Natural killer cell (primary cell): ENCODE measurements around the gene GTPBP10. TPM values are rescaled to one million over a fixed set of nuclear protein-coding genes. Genes with fewer than 3 reads are reported as not detected.

Experiments
- ATAC-seq, 3 donors: fragments of 150-1000 bp in 2 of 3; fragments of 200-7000 bp in 1 of 3; cut with Tn5 transposase; 1 replicate in 1 of 3; 2 replicates in 2 of 3; pipeline ENCODE4 v1.10.0; 2021; ENCODE audit warnings: mild to moderate bottlenecking in 2 of 3, moderate library complexity in 2 of 3
- DNase-seq, 2 donors: peaks; one replicate each; pipeline versions ENCODE4 v3.0.0 to v3.0.0-alpha.2; 2013 to 2021; ENCODE audit warnings: mixed read lengths in 1 of 2
- H3K27ac ChIP-seq: one replicate; pipeline ENCODE4 v1.5.1; 2013; ENCODE audit warnings: mild to moderate bottlenecking, low read length
- H3K27me3 ChIP-seq: one replicate; pipeline ENCODE4 v1.6.1; 2013; ENCODE audit warnings: low read length; ENCODE audit not compliant: control insufficient read depth, insufficient read depth
- H3K36me3 ChIP-seq: one replicate; pipeline ENCODE4 v1.6.1; 2013; ENCODE audit warnings: low read length; ENCODE audit not compliant: control insufficient read depth, insufficient read depth
- H3K4me1 ChIP-seq: one replicate; pipeline ENCODE4 v1.6.1; 2013; ENCODE audit warnings: low read length; ENCODE audit not compliant: control insufficient read depth, insufficient read depth
- H3K4me3 ChIP-seq: one replicate; pipeline ENCODE4 v1.5.1; 2013; ENCODE audit warnings: low read length
- H3K9me3 ChIP-seq: one replicate; pipeline ENCODE4 v1.6.1; 2013; ENCODE audit warnings: low read length; ENCODE audit not compliant: control insufficient read depth, insufficient read depth
- H3K27ac Mint-ChIP-seq, 2 donors: one replicate each; pipeline ENCODE4 v1.8.0; 2022; ENCODE audit warnings: mild to moderate bottlenecking in 2 of 2, mixed read lengths in 2 of 2, moderate library complexity in 1 of 2
- H3K27me3 Mint-ChIP-seq, 2 donors: one replicate each; pipeline ENCODE4 v1.8.0; 2022; ENCODE audit warnings: low read depth in 2 of 2, mixed read lengths in 2 of 2
- H3K36me3 Mint-ChIP-seq: one replicate; pipeline ENCODE4 v1.8.0; 2022; ENCODE audit warnings: mixed read lengths
- H3K4me1 Mint-ChIP-seq, 2 donors: one replicate each; pipeline ENCODE4 v1.8.0; 2022; ENCODE audit warnings: mixed read lengths in 2 of 2
- H3K4me3 Mint-ChIP-seq: one replicate; pipeline ENCODE4 v1.8.0; 2022; ENCODE audit warnings: mild to moderate bottlenecking, moderate library complexity, mixed read lengths
- H3K9me3 Mint-ChIP-seq, 2 donors: one replicate each; pipeline ENCODE4 v1.8.0; 2022; ENCODE audit warnings: mixed read lengths in 2 of 2
- WGBS: methylation state at CpG from one replicate; pipeline ENCODE4 v1.1.7; 2013; ENCODE audit warnings: missing lambda C conversion rate; ENCODE audit not compliant: insufficient coverage; 5-methylcytosine and 5-hydroxymethylcytosine counted together
- intact Hi-C: fragments of 100-400 bp; cut with micrococcal nuclease; formaldehyde crosslinking; loops from one replicate; pipeline ENCODE4 v1.14.2; 2022
- total RNA-seq, 4 donors: library from RNA; stranded (reverse); fragments of 120-200 nt in 1 of 4; gene quantifications; one replicate each; pipeline versions ENCODE4 v1.2.3 to v1.2.4, GENCODE V29; 2013 to 2022
- TF ChIP-seq, protein P1 (sequence below): fragments of 200-600 bp; IDR thresholded peaks from one replicate; pipeline ENCODE4 v1.8.0; 2022; ENCODE audit warnings: antibody characterized with exemption

GTPBP10 gene
- total RNA-seq, 3 donors from 2014 or later (not counting 1 experiment from before 2014, with no cell fraction given), result 15.2 to 19.6 (median 19.2) TPM

DNA sequence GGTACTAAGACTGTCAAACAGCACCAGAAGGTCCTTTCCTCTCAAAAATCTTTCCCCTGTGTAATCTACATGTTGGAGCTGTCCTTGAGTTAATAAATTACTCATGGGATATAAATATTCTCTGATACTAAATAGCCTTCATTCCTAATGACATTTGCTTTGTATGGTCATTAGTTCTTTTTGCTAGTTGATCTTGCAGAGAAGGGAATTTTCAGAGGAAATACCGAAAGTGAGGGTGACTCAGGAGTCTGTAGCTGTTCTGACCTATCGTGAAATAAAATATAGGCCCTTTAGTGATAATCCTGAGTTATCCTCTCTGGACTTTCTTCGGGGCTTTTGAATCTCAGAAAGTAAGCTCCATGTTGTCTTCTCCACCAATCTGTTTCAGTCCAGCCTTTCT, 37.3 kb downstream of the GTPBP10 start:
- TF ChIP-seq, protein P1, sequence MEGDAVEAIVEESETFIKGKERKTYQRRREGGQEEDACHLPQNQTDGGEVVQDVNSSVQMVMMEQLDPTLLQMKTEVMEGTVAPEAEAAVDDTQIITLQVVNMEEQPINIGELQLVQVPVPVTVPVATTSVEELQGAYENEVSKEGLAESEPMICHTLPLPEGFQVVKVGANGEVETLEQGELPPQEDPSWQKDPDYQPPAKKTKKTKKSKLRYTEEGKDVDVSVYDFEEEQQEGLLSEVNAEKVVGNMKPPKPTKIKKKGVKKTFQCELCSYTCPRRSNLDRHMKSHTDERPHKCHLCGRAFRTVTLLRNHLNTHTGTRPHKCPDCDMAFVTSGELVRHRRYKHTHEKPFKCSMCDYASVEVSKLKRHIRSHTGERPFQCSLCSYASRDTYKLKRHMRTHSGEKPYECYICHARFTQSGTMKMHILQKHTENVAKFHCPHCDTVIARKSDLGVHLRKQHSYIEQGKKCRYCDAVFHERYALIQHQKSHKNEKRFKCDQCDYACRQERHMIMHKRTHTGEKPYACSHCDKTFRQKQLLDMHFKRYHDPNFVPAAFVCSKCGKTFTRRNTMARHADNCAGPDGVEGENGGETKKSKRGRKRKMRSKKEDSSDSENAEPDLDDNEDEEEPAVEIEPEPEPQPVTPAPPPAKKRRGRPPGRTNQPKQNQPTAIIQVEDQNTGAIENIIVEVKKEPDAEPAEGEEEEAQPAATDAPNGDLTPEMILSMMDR, result no peak
- DNase-seq (no peak), ATAC-seq (no peak)
- no peak overlapping the region for H3K4me3 Mint-ChIP-seq
- Histone ChIP-seq H3K4me3 (no peak overlapping the region), H3K4me1 (no peaks in the 10 kb centered on the region), H3K36me3 (peaks cover 60% of the 10 kb centered on the region), H3K27me3 (no peaks in the 10 kb centered on the region), H3K9me3 (no peaks in the 10 kb centered on the region), H3K27ac (no peak overlapping the region)
- intact Hi-C loops, result no loop called here
- 97% methylated on average over 3 of the region's 3 CpGs for WGBS
- no peaks in the 10 kb centered on the region for H3K9me3 Mint-ChIP-seq
- H3K27ac Mint-ChIP-seq, result peak overlapping the region; percentile 41 to 45
- H3K4me1 Mint-ChIP-seq, result no peaks in the 10 kb centered on the region
- no peaks in the 10 kb centered on the region for H3K27me3 Mint-ChIP-seq
- peaks cover 21% of the 10 kb centered on the region for H3K36me3 Mint-ChIP-seq

DNA sequence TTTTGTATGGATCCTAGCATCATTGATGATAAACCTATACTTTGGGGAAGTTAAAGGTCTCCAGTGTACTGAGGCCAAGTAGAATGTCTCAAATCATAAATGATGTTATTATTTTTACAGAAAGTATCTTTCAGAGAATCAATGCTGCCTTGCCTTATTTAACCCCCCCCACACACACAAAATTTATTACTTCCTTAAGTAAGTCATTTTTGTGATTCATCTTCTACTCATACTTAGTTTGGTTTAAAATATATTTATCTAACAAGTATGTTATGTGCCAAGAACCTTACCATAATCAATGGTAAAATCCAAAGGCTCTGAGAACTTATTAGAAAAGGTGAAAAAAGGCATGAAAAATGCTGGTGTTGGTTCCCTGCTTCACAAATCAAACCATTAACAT, 37.9 kb downstream of the GTPBP10 start:
- Mint-ChIP-seq H3K27ac (peak overlapping the region; percentile 41 to 45), H3K36me3 (peaks cover 17% of the 10 kb centered on the region), H3K9me3 (no peaks in the 10 kb centered on the region), H3K4me1 (no peaks in the 10 kb centered on the region), H3K4me3 (no peak overlapping the region), H3K27me3 (no peaks in the 10 kb centered on the region)
- Histone ChIP-seq H3K9me3 (no peaks in the 10 kb centered on the region), H3K27ac (no peak overlapping the region), H3K4me1 (no peaks in the 10 kb centered on the region), H3K4me3 (no peak overlapping the region), H3K27me3 (no peaks in the 10 kb centered on the region), H3K36me3 (peaks cover 55% of the 10 kb centered on the region)
- no peak for DNase-seq
- ATAC-seq, result no peak
- TF ChIP-seq, protein P1, result no peak
- intact Hi-C loops, result no loop called here

DNA sequence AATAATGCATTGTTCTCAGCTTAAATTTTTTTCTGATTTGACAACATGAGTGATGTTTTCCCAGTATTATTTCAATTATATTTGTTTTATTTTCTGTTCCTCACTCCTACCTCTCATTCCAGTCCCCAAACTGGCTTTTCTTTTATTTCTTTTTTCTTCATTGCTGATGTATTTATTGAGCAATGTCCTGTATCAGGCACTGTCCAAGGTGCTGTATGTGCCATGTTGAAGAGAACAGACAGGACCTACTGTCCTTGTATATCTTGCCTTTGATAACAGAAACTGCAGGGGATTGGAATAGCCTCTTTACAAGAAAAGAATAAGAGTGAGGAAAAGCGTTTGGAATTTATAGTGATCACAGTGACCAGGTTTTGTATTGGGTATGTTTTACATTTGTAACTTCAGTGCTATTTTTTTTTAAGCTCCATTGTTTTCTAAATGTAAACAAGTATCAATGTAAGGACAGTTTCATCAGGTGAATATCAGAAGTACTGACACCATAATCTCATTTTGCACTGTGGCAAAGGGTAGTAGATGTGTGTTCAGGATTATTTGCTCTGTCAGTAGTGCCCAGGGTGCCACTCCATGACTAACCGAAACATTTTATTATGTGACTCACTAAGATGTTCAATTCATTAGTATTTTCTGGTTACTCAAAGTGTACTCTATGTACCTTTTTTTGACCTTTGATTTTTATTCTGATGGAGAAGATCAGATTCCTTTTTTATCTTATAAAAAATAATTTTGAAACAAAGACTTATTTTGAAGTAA, 41.1 kb downstream of the GTPBP10 start:
- Mint-ChIP-seq H3K9me3 (no peaks in the 10 kb centered on the region), H3K36me3 (no peaks in the 10 kb centered on the region), H3K4me3 (no peak overlapping the region), H3K27ac (no peak overlapping the region), H3K27me3 (no peaks in the 10 kb centered on the region), H3K4me1 (no peaks in the 10 kb centered on the region)
- 100% methylated on average over 1 of the region's 2 CpGs for WGBS
- H3K27ac ChIP-seq, result no peak overlapping the region
- DNase-seq (no peak), ATAC-seq (no peak)
- no peaks in the 10 kb centered on the region for H3K4me1 ChIP-seq
- TF ChIP-seq, protein P1, result no peak
- H3K36me3 ChIP-seq, result peaks cover 32% of the 10 kb centered on the region
- intact Hi-C loops, result no loop called here
- H3K4me3 ChIP-seq, result no peak overlapping the region
- H3K9me3 ChIP-seq, result no peaks in the 10 kb centered on the region
- no peaks in the 10 kb centered on the region for H3K27me3 ChIP-seq

DNA sequence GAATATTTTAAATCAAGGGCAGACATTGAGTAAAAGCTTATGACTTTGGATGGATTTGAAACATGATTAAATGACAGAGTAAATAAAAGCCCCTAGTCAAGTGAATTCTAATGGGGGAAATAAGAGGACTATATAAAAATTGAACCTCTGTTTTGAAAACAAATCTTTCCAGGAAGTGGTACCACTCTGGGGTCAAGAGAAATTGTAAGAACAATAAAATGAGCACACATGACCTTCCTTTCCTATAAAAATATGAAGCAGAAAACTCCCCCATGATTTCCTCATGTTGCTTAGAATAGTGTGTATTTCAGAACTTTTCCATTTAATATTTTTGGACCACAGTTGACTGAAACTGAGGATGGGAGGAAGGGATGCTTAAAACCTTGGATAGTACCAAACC, 44.4 kb downstream of the GTPBP10 start:
- Histone ChIP-seq H3K4me3 (no peak overlapping the region), H3K27ac (no peak overlapping the region), H3K36me3 (peaks cover 5% of the 10 kb centered on the region), H3K27me3 (no peaks in the 10 kb centered on the region), H3K4me1 (no peaks in the 10 kb centered on the region), H3K9me3 (no peaks in the 10 kb centered on the region)
- DNase-seq (no peak), ATAC-seq (no peak)
- H3K36me3 Mint-ChIP-seq, result peaks cover 8% of the 10 kb centered on the region
- H3K4me1 Mint-ChIP-seq, result no peaks in the 10 kb centered on the region
- TF ChIP-seq, protein P1, result no peak
- H3K9me3 Mint-ChIP-seq, result peaks cover 0 to 6% of the 10 kb centered on the region in 2 donors
- H3K27ac Mint-ChIP-seq, result no peak overlapping the region
- H3K27me3 Mint-ChIP-seq, result no peaks in the 10 kb centered on the region
- intact Hi-C loops, result no loop called here
- no peak overlapping the region for H3K4me3 Mint-ChIP-seq
